ENCODE results near the gene RGP1. TPM values are rescaled to one million over a fixed set of nuclear protein-coding genes. Genes with fewer than 3 reads are reported as not detected.

The RGP1 gene
- total and polyA plus RNA-seq, 7 donors, result 10.2 to 37.2 (median 13.6) TPM

- H3K36me3 ChIP-seq, result peaks cover 83 to 100% (median 92%) of the 10 kb centered on the region in 4 donors
- H3K27me3 ChIP-seq, result no peaks in the 10 kb centered on the region
- H3K9me3 ChIP-seq, result no peaks in the 10 kb centered on the region
- H3K4me3 ChIP-seq, result no peak overlapping the region
- intact Hi-C loops (cut with DNase I), result no loop called here
- H3K27ac ChIP-seq, result peak overlapping the region in 3 of 4 donors; percentile 50 to 69 (median 57)
- DNase-seq, result no peak
- peaks cover 0 to 6% (median 0%) of the 10 kb centered on the region in 4 donors for H3K4me1 ChIP-seq
- no peak for TF ChIP-seq EP300 (IDR thresholded peaks at IDR 0.05)
- TF ChIP-seq POLR2AphosphoS5 (IDR thresholded peaks at IDR 0.05), result no peak
- no peak for TF ChIP-seq POLR2A (IDR thresholded peaks at IDR 0.05)
- TF ChIP-seq CTCF (IDR thresholded peaks at IDR 0.05), result no peak
- 93 to 97% methylated on average over 3 of the region's 3 CpGs for WGBS, 2 donors
These were observed 35.5 kb upstream of the RGP1 start for GRCh38 chr9:35713578-35713977.

DNA sequence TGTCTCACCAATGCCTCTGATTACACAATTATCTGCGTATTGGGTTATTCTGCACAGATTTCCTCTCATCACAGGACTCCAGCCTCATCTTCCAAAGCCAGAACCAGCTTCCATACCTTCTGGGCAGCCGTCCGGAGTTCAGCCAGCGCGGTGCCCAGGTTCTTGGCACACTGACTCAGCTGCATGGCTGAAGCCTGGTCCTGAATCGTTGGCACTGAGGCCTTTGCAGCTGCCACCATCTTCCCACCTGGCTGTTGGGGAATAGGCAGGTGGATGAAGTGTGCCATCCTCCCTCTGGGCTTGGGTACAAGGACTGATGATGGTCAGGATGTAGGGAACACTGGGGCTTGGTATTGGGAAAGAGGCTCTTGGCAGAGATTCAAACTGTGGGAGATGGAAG, 35.0 kb upstream of the RGP1 start:
- WGBS, 2 donors, result 92 to 95% methylated on average over 6 of the region's 6 CpGs
- H3K36me3 ChIP-seq, result peaks cover 83 to 100% (median 92%) of the 10 kb centered on the region in 4 donors
- peak; percentile 60 for DNase-seq
- H3K4me1 ChIP-seq, result peaks cover 0 to 6% (median 0%) of the 10 kb centered on the region in 4 donors
- TF ChIP-seq CTCF (IDR thresholded peaks at IDR 0.05) (no peak), POLR2A (IDR thresholded peaks at IDR 0.05) (no peak), EP300 (IDR thresholded peaks at IDR 0.05) (no peak), POLR2AphosphoS5 (IDR thresholded peaks at IDR 0.05) (no peak)
- H3K4me3 ChIP-seq, result no peak overlapping the region
- peak overlapping the region; percentile 50 to 69 (median 56) for H3K27ac ChIP-seq
- no peaks in the 10 kb centered on the region for H3K27me3 ChIP-seq
- intact Hi-C loops (cut with DNase I), result no loop called here
- H3K9me3 ChIP-seq, result no peaks in the 10 kb centered on the region

DNA sequence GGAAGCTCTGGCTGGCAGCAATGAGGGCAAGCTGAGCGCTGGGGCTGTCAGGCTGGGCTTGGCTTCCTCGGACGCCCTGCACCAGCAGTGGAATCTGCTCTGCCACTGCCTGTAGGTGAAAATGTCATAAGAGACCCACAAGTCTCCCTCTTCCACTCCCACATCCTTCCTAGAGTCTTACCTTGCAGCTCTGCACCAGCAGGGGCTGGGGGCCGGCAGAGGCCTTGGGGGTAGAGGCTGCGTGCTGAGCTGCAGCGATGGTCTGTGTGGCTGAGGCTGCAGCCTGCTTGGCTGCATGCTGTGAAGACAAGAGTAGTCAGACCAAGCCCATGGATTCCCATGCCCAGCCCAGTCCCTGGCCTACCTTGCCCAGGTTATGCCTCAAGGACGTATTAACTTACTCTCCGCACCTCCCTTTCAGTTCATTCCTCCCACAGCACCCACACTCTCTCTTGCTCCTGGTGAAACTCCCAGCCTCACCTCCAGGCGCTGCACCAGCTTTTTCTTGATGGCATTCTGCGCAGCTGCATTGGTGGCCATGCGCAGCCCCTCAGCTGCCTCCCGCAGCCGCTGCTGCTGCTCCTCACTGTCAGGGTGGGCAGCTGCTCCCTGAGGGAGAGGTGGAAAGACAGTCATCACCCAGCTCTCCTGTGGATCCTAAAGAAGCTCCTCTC, 34.4 kb upstream of the RGP1 start:
- Histone ChIP-seq H3K27me3 (no peaks in the 10 kb centered on the region), H3K36me3 (peaks cover 89 to 100% (median 94%) of the 10 kb centered on the region in 4 donors), H3K4me3 (no peak overlapping the region), H3K9me3 (no peaks in the 10 kb centered on the region), H3K4me1 (peaks cover 0 to 6% (median 0%) of the 10 kb centered on the region in 4 donors), H3K27ac (peak overlapping the region; percentile 50 to 69 (median 56))
- TF ChIP-seq POLR2AphosphoS5 (IDR thresholded peaks at IDR 0.05), result no peak
- no peak for TF ChIP-seq EP300 (IDR thresholded peaks at IDR 0.05)
- TF ChIP-seq POLR2A (IDR thresholded peaks at IDR 0.05), result no peak
- no peak for TF ChIP-seq CTCF (IDR thresholded peaks at IDR 0.05)
- WGBS, 2 donors, result 97% methylated on average over 13 of the region's 13 CpGs
- DNase-seq, result peak; percentile 29
- intact Hi-C loops (cut with DNase I), result no loop called here

DNA sequence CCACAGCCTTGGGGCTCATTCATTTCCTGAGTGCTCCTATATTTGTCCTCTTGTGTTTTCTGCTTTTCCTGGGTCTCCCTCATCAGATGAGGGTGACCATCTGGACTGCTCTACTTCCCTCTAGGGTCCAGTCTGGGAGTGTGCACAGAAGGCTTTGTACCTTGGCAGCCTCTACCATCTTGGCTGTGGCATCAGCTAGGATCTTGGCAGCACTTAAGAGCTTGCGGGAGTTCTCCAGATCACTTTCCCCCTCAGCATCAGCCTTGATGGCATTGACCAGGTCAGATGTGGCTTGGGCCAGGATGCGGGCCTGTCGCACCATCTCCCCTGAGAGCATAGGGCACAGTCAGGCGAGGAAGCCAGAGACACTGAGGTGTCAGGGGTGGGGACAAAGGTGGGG, 32.9 kb upstream of the RGP1 start:
- intact Hi-C loops (cut with DNase I), result no loop called here
- no peaks in the 10 kb centered on the region for H3K9me3 ChIP-seq
- H3K36me3 ChIP-seq, result peaks cover 90 to 100% (median 98%) of the 10 kb centered on the region in 4 donors
- no peaks in the 10 kb centered on the region for H3K27me3 ChIP-seq
- no peak overlapping the region for H3K4me3 ChIP-seq
- peak; percentile 74 for DNase-seq
- WGBS, 2 donors, result 92 to 96% methylated on average over 4 of the region's 4 CpGs
- H3K27ac ChIP-seq, result peak overlapping the region; percentile 50 to 69 (median 59)
- no peak for TF ChIP-seq EP300 (IDR thresholded peaks at IDR 0.05)
- TF ChIP-seq CTCF (IDR thresholded peaks at IDR 0.05), result peak in 1 of 4 experiments; percentile 34
- no peak for TF ChIP-seq POLR2A (IDR thresholded peaks at IDR 0.05)
- peak in 2 of 4 donors; percentile 38 to 53 for TF ChIP-seq POLR2AphosphoS5 (IDR thresholded peaks at IDR 0.05)
- peaks cover 0 to 6% (median 0%) of the 10 kb centered on the region in 4 donors for H3K4me1 ChIP-seq
